NT2/D1 (cell line): ENCODE results near the gene PICALM.
"Not testable (repeated sequence)": the region's sequence is repeated elsewhere in the genome, so short reads cannot be mapped to it uniquely, and the experiment has no call there.

Experiments
- DNase-seq: peaks from one replicate; pipeline ENCODE4 v3.0.0-alpha.2; 2011; ENCODE audit warnings: low read depth, low spot score
- H3K27me3 ChIP-seq: 2 replicates; pipeline ENCODE4 v1.6.0; 2011; ENCODE audit warnings: mild to moderate bottlenecking; ENCODE audit not compliant: insufficient read length, insufficient read depth
- H3K36me3 ChIP-seq: 2 replicates; pipeline ENCODE4 v1.6.1; 2011; ENCODE audit warnings: mild to moderate bottlenecking, low read length, mixed read lengths; ENCODE audit not compliant: insufficient read depth, insufficient read length
- H3K4me1 ChIP-seq: 2 replicates; pipeline ENCODE4 v1.5.1; 2011; ENCODE audit not compliant: insufficient read depth, insufficient read length
- H3K4me3 ChIP-seq: 2 replicates; pipeline ENCODE4 v1.5.1; 2011; ENCODE audit warnings: low read depth; ENCODE audit not compliant: insufficient read length
- H3K9ac ChIP-seq: 2 replicates; pipeline ENCODE4 v1.6.0; 2011; ENCODE audit warnings: low read depth; ENCODE audit not compliant: insufficient read length
- H3K9me3 ChIP-seq: 2 replicates; pipeline ENCODE4 v1.5.1; 2011; ENCODE audit warnings: mild to moderate bottlenecking, low read length; ENCODE audit not compliant: insufficient read depth
- SUZ12 ChIP-seq: IDR thresholded peaks from 2 replicates; pipeline ENCODE4 v1.6.1; 2011; ENCODE audit not compliant: insufficient read length, insufficient read depth; ENCODE audit errors: extremely low read depth
- YY1 ChIP-seq: IDR thresholded peaks from 2 replicates; pipeline ENCODE4 v1.6.1; 2011; ENCODE audit not compliant: insufficient read length, insufficient read depth
- ZNF274 ChIP-seq: IDR thresholded peaks from 2 replicates; pipeline ENCODE4 v1.6.1; 2011; ENCODE audit warnings: mild to moderate bottlenecking, low read depth, low read length

Gene PICALM

GRCh38 chr11:85953491-85954143 lies 115.3 kb downstream of the PICALM start:
- no peaks in the 10 kb centered on the region for H3K27me3 ChIP-seq
- H3K9ac ChIP-seq = no peak overlapping the region
- no peaks in the 10 kb centered on the region for H3K4me1 ChIP-seq
- DNase-seq = no peak
- TF ChIP-seq SUZ12 = no peak
- no peak for TF ChIP-seq YY1
- no peak for TF ChIP-seq ZNF274
- no peaks in the 10 kb centered on the region for H3K9me3 ChIP-seq
- no peak overlapping the region for H3K4me3 ChIP-seq
- peaks cover 12% of the 10 kb centered on the region for H3K36me3 ChIP-seq

GRCh38 chr11:85952108-85952485 lies 116.8 kb downstream of the PICALM start:
- not testable (repeated sequence) for H3K27me3 ChIP-seq, DNase-seq, H3K9ac ChIP-seq, H3K9me3 ChIP-seq, H3K36me3 ChIP-seq, H3K4me1 ChIP-seq, H3K4me3 ChIP-seq

GRCh38 chr11:85951428-85952107 lies 117.3 kb downstream of the PICALM start:
- no peak for DNase-seq
- no peaks in the 10 kb centered on the region for H3K9me3 ChIP-seq
- H3K27me3 ChIP-seq = no peaks in the 10 kb centered on the region
- no peaks in the 10 kb centered on the region for H3K4me1 ChIP-seq
- TF ChIP-seq ZNF274 (no peak), SUZ12 (no peak), YY1 (no peak)
- no peaks in the 10 kb centered on the region for H3K36me3 ChIP-seq
- H3K4me3 ChIP-seq = no peak overlapping the region
- H3K9ac ChIP-seq = no peak overlapping the region

GRCh38 chr11:85951049-85951405 lies 117.9 kb downstream of the PICALM start:
- no peak overlapping the region for H3K4me3 ChIP-seq
- H3K9ac ChIP-seq = no peak overlapping the region
- no peaks in the 10 kb centered on the region for H3K27me3 ChIP-seq
- no peaks in the 10 kb centered on the region for H3K36me3 ChIP-seq
- no peak for DNase-seq
- H3K4me1 ChIP-seq = no peaks in the 10 kb centered on the region
- TF ChIP-seq SUZ12 (no peak), ZNF274 (no peak), YY1 (no peak)
- no peaks in the 10 kb centered on the region for H3K9me3 ChIP-seq

- Histone ChIP-seq H3K9ac (no peak overlapping the region), H3K4me1 (no peaks in the 10 kb centered on the region), H3K36me3 (no peaks in the 10 kb centered on the region), H3K27me3 (no peaks in the 10 kb centered on the region), H3K9me3 (no peaks in the 10 kb centered on the region), H3K4me3 (no peak overlapping the region)
- no peak for DNase-seq
- TF ChIP-seq SUZ12 (no peak), YY1 (no peak), ZNF274 (no peak)
Observed at GRCh38 chr11:85950317-85951048, 118.4 kb downstream of the PICALM start.

- Histone ChIP-seq H3K4me1 (no peaks in the 10 kb centered on the region), H3K9me3 (no peaks in the 10 kb centered on the region), H3K4me3 (no peak overlapping the region), H3K27me3 (no peaks in the 10 kb centered on the region), H3K9ac (no peak overlapping the region), H3K36me3 (no peaks in the 10 kb centered on the region)
- DNase-seq = no peak
- TF ChIP-seq SUZ12 (no peak), ZNF274 (no peak), YY1 (no peak)
Observed at GRCh38 chr11:85949798-85950197, 119.1 kb downstream of the PICALM start.

- H3K27me3 ChIP-seq = no peaks in the 10 kb centered on the region
- H3K4me3 ChIP-seq = no peak overlapping the region
- no peaks in the 10 kb centered on the region for H3K4me1 ChIP-seq
- H3K9ac ChIP-seq = no peak overlapping the region
- no peaks in the 10 kb centered on the region for H3K36me3 ChIP-seq
- no peaks in the 10 kb centered on the region for H3K9me3 ChIP-seq
- DNase-seq = no peak
- TF ChIP-seq SUZ12 = no peak
- no peak for TF ChIP-seq ZNF274
- TF ChIP-seq YY1 = no peak
Observed at GRCh38 chr11:85948884-85949283, 120.0 kb downstream of the PICALM start.
